Brain microvascular endothelial cell (primary cell): ENCODE measurements around the gene GLRA1.

Experiments
- DNase-seq: peaks from one replicate; pipeline ENCODE4 v3.0.0-alpha.2; 2020
- H3K27ac ChIP-seq: fragments of 250-450 bp; sonication (Bioruptor Pico); 2 replicates; pipeline ENCODE4 v1.5.1; 2020; ENCODE audit warnings: mild to moderate bottlenecking, moderate library complexity
- H3K27me3 ChIP-seq: fragments of 250-450 bp; sonication (Bioruptor Pico); replicated peaks from 2 replicates; pipeline ENCODE4 v1.5.1; 2020; ENCODE audit warnings: mild to moderate bottlenecking
- H3K36me3 ChIP-seq: fragments of 250-450 bp; sonication (Bioruptor Pico); replicated peaks from 2 replicates; pipeline ENCODE4 v1.5.1; 2020; ENCODE audit warnings: mild to moderate bottlenecking
- H3K4me3 ChIP-seq: 2 replicates; pipeline ENCODE4 v1.5.1; 2011; ENCODE audit warnings: low read depth, mild to moderate bottlenecking, control low read depth, low read length, moderate library complexity
- CTCF ChIP-seq: IDR thresholded peaks from 2 replicates; pipeline ENCODE4 v1.5.1; 2011; ENCODE audit warnings: low read depth, mild to moderate bottlenecking, moderate library complexity, low read length, control low read depth, inconsistent platforms; ENCODE audit errors: missing control alignments
- in situ Hi-C: cut with HindIII; loops from 2 replicates; pipeline ENCODE4 v1.10.0; 2017; ENCODE audit warnings: low sequenced_read_pairs, low pct_ligation_motif_present

Gene GLRA1

GRCh38 chr5:151958111-151958510 lies 33.5 kb upstream of the GLRA1 start:
- no peak overlapping the region for H3K4me3 ChIP-seq
- no peak for DNase-seq
- no peak overlapping the region for H3K27ac ChIP-seq
- no peaks in the 10 kb centered on the region for H3K36me3 ChIP-seq
- TF ChIP-seq CTCF, result no peak
- no peaks in the 10 kb centered on the region for H3K27me3 ChIP-seq
- in situ Hi-C loops, result no loop called here

DNA sequence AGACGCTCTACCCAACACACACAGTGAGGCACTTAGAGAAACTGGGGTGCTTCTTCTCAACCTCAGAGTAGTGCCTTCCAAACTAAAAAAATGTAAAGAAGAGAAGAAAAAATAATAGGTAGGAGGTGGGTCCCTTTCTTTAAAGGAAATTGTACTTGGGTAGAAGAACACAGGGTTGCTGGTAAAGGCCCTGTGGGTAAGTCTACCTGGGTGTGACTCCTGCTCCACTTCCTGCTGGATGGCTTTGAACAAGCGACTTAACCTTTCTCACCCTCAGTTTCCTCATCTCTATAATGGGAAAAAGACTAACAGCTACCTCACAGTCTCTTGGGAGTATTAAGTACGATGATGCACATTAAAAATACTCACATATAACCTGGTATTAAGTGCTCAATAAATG lies 32.1 kb upstream of the GLRA1 start:
- no peak for DNase-seq
- in situ Hi-C loops, result no loop called here

DNA sequence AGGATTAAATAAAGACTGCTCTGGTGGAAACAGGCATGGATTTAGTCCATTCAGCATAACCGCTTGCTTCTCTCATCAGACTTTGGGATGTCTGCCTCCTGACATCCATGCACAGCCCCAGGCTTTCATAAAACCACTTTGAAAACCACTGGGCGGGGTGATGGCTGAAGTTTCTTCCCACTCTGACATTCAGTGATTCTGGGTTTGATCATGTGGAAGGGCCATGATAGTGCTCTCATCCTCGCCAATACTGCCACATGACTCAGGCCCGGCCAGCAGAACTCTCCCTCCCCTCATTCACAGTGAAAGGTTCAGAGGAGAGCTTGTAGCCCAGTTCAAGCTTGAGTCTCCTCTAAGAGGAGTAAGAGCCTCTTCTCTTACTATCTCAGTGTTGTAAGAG lies 29.6 kb upstream of the GLRA1 start:
- Histone ChIP-seq H3K36me3 (no peaks in the 10 kb centered on the region), H3K27ac (no peak overlapping the region), H3K27me3 (no peaks in the 10 kb centered on the region), H3K4me3 (no peak overlapping the region)
- no peak for DNase-seq
- in situ Hi-C loops, result no loop called here
- TF ChIP-seq CTCF, result no peak

More for the DNA sequence above, 32.1 kb upstream of the GLRA1 start:
- Histone ChIP-seq H3K27ac (no peak overlapping the region), H3K4me3 (no peak overlapping the region), H3K36me3 (no peaks in the 10 kb centered on the region), H3K27me3 (no peaks in the 10 kb centered on the region)
- no peak for TF ChIP-seq CTCF

DNA sequence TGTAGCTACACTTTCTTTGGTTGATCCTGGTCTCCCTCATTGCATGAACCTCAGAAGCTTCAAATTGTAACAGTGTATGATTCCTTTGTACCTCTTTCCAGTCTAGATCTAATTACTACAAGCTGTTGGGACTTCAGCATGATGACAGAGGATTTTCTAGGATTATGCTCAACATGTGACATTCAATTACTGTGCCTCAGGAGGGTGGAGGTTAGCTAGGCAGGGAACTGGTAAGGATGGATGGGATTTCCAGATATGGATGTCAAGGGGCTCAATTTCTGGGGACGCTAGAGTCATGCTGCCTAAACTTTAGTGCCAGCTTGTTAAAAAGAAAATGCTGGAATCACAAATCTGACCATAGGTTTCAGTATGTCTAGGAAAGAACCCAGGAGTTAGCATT lies 29.2 kb upstream of the GLRA1 start:
- no peak overlapping the region for H3K27ac ChIP-seq
- H3K4me3 ChIP-seq, result no peak overlapping the region
- DNase-seq, result no peak
- TF ChIP-seq CTCF, result no peak
- in situ Hi-C loops, result no loop called here
- no peaks in the 10 kb centered on the region for H3K27me3 ChIP-seq
- H3K36me3 ChIP-seq, result no peaks in the 10 kb centered on the region

GRCh38 chr5:151952238-151952637 lies 27.6 kb upstream of the GLRA1 start:
- TF ChIP-seq CTCF, result no peak
- no peak overlapping the region for H3K4me3 ChIP-seq
- H3K36me3 ChIP-seq, result no peaks in the 10 kb centered on the region
- in situ Hi-C loops, result no loop called here
- no peak for DNase-seq
- no peaks in the 10 kb centered on the region for H3K27me3 ChIP-seq
- H3K27ac ChIP-seq, result no peak overlapping the region

- Histone ChIP-seq H3K4me3 (no peak overlapping the region), H3K27ac (no peak overlapping the region), H3K36me3 (no peaks in the 10 kb centered on the region), H3K27me3 (no peaks in the 10 kb centered on the region)
- DNase-seq, result no peak
- in situ Hi-C loops, result no loop called here
- no peak for TF ChIP-seq CTCF
Measured at GRCh38 chr5:151950706-151951105, 26.1 kb upstream of the GLRA1 start.
